Nephron progenitor cell (in vitro differentiated cells): ENCODE data around the gene SPOCD1.

Source experiments
- DNase-seq: peaks from one replicate; pipeline ENCODE4 v3.0.0; 2021
- H3K27ac Mint-ChIP-seq: 2 replicates; pipeline ENCODE4 v1.8.0; 2021; ENCODE audit warnings: mild to moderate bottlenecking, moderate library complexity, mixed read lengths
- H3K27me3 Mint-ChIP-seq: 2 replicates; pipeline ENCODE4 v1.8.0; 2021; ENCODE audit warnings: mild to moderate bottlenecking, low read depth, mixed read lengths; ENCODE audit not compliant: poor library complexity
- H3K36me3 Mint-ChIP-seq: 2 replicates; pipeline ENCODE4 v1.8.0; 2021; ENCODE audit warnings: low read depth, mixed read lengths
- H3K4me1 Mint-ChIP-seq: 2 replicates; pipeline ENCODE4 v1.8.0; 2021; ENCODE audit warnings: mixed read lengths
- H3K4me3 Mint-ChIP-seq: 2 replicates; pipeline ENCODE4 v1.8.0; 2021; ENCODE audit warnings: mild to moderate bottlenecking, moderate library complexity, mixed read lengths
- H3K9me3 Mint-ChIP-seq: 2 replicates; pipeline ENCODE4 v1.8.0; 2021; ENCODE audit warnings: mild to moderate bottlenecking, moderate library complexity, mixed read lengths
- TF ChIP-seq, protein P1 (sequence below): fragments of 200-600 bp; sonication (generic); IDR thresholded peaks from 2 replicates; pipeline ENCODE4 v1.5.0; 2021; ENCODE audit warnings: antibody characterized with exemption

The SPOCD1 gene

DNA sequence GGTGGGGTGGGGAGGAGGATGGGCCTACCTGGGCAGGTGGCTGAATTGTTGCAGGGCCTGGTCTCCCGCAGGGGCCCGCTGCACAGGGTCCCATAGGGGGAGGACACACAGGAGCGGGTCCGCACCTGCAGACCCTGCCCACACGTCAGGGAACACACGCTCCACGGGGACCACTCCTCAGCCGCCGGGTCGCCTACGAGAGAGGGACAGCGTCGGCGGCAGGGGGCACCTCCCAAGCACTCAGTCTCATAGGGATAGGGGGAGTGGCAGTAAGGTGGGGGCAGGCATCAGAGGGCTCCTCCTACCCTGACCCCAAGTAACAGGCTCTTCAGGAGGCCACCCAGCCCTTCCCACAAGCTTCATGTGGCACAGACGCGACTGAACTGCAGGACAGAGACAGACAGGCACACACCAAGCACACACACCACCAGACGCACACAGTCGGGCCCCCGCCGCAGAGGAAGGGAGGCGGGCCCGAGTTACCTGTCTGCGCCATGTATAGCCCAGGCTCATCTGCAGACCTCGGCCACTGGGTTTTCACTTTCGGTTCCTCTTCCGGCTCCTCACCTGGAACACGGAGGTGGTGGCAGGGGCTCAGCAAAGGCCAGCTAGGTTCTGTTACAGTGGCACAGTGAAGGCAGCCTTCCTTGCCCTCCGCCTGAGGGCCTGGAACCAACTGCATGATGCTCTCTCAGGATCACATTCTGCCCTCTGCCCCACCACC is 71.5 kb downstream of the SPOCD1 start:
- no peak for DNase-seq
- no peaks in the 10 kb centered on the region for H3K27me3 Mint-ChIP-seq
- no peak overlapping the region for H3K27ac Mint-ChIP-seq
- no peaks in the 10 kb centered on the region for H3K9me3 Mint-ChIP-seq
- peaks cover 81% of the 10 kb centered on the region for H3K4me1 Mint-ChIP-seq
- H3K36me3 Mint-ChIP-seq = no peaks in the 10 kb centered on the region
- no peak overlapping the region for H3K4me3 Mint-ChIP-seq
- TF ChIP-seq, protein P1, sequence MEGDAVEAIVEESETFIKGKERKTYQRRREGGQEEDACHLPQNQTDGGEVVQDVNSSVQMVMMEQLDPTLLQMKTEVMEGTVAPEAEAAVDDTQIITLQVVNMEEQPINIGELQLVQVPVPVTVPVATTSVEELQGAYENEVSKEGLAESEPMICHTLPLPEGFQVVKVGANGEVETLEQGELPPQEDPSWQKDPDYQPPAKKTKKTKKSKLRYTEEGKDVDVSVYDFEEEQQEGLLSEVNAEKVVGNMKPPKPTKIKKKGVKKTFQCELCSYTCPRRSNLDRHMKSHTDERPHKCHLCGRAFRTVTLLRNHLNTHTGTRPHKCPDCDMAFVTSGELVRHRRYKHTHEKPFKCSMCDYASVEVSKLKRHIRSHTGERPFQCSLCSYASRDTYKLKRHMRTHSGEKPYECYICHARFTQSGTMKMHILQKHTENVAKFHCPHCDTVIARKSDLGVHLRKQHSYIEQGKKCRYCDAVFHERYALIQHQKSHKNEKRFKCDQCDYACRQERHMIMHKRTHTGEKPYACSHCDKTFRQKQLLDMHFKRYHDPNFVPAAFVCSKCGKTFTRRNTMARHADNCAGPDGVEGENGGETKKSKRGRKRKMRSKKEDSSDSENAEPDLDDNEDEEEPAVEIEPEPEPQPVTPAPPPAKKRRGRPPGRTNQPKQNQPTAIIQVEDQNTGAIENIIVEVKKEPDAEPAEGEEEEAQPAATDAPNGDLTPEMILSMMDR = no peak

DNA sequence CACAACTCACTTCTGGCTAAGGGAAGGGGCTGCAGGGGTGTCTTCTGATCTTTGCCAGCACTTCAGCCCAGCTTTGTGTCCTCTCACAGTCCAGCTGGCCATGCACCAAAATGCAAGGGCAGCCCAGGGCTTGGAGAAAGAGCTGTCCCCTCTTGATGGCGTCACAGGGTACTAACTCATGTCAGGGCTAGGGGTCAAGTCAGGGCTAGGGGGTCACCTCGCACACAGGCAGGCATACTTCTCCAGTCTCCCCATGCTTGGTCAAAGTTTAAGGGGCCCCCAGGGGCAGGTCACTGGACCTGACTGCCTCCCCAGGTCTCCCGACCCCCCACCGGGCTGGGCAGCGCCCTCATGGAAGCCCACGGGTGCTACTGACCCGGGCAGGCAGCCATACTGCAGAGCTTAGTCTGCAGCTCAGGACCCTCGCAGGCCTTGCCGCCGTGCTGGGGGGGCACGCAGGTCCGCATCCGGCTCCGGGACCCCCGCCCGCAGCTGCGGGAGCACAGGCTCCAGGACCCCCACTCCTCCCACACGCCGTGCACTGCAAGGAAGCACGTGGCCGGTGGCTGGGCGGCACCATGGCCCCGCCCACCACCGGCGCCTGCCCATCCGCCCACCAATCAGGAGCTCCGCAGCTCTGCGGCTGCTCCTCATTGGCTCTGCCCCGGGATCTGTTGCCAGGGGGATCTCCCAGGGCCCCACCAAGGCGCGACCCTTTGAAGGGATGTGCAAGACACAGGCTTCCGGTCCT is 73.2 kb downstream of the SPOCD1 start:
- no peak for DNase-seq
- Mint-ChIP-seq H3K9me3 (no peaks in the 10 kb centered on the region), H3K36me3 (no peaks in the 10 kb centered on the region), H3K27me3 (peaks cover 3% of the 10 kb centered on the region), H3K27ac (no peak overlapping the region), H3K4me1 (peaks cover 67% of the 10 kb centered on the region), H3K4me3 (no peak overlapping the region)
- TF ChIP-seq, protein P1 = no peak
